K562 treated with DMSO at 1 percent for 12 hours (cell line): ENCODE measurements around the gene GP9. TPM values are rescaled to one million over a fixed set of nuclear protein-coding genes. Genes with fewer than 3 reads are reported as not detected.

Experiments
- total RNA-seq: library from RNA; unstranded; fragments of 300-600 nt; gene quantifications from 2 replicates; pipeline ENCODE4 v1.2.3, GENCODE V29; 2022; ENCODE audit not compliant: insufficient read depth

GP9 gene
- not detected in 2 replicates for total RNA-seq

GRCh38 chr3:129060276-129061022 is at the start of gene GP9:
Gene GP9, plus strand, starts transcription at chr3:129060779. Its CDS starts 961 bp downstream, at chr3:129061740.

Other genes with a start within 250 kb of the GP9 start
- 10.7 and 16.4 TPM in 2 replicates for gene ACAD9, start 181.2 kb upstream of the GP9 start, total RNA-seq
- gene CFAP92, start 66.7 kb upstream of the GP9 start, total RNA-seq: 0.56 and 0.58 TPM in 2 replicates
- not detected in 2 replicates for gene EFCC1, start 59.5 kb upstream of the GP9 start, total RNA-seq
- 7.4 and 11.7 TPM in 2 replicates for gene RAB43, start 61.0 kb downstream of the GP9 start, total RNA-seq
- 24.7 and 32.5 TPM in 2 replicates for gene ISY1, start 100.3 kb downstream of the GP9 start, total RNA-seq
- 197 and 286 TPM in 2 replicates for gene CNBP, start 123.1 kb downstream of the GP9 start, total RNA-seq
- 104 and 125 TPM in 2 replicates for gene COPG1, start 188.8 kb downstream of the GP9 start, total RNA-seq
- 35.7 and 51.4 TPM in 2 replicates for gene HMCES, start 218.1 kb downstream of the GP9 start, total RNA-seq